ENCODE results near the gene KNCN.
A peak's percentile ranks its signal among the peaks of the same experiment; 100 is the strongest.

KNCN gene

DNA sequence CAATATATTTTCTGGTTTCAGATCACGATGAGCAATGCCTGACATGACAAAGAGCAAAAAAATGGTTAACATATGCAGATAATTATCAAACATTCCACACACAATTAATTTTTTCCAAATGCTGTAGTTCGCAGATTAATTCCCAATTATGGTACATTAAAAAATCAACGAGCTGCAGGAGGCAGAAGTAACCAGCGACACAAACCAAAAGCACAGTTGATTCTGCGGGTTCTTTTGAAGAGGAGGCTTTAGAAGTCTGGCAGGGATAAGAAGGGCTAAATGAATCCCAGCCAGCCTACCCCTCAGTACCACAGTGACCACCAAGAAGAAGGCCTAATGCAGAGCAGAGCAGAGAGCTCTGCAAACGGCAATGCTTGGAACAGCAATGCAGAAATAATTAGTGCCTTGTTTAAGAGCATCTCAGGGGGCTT, 17.0 kb upstream of the KNCN start:
- DNase-seq = no peak

DNA sequence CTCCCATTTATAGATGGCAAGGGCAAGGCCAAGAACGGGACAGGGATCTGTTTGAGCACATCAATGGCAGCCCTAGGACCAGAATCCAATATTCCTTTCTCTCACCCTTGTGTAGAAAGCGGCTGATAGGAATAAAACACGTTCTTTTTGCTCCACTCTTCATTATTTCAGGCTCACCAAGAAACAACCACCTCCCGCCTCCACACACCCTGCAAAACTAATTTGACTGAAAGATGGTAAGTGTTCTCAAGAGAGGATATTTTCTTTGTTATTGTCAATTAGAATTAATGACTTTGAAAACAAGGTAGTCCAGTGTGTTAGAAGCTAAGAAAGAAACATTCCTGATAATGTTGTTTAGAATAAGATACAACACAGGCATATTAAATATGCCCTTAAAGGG, 11.9 kb upstream of the KNCN start:
- no peak for DNase-seq

DNA sequence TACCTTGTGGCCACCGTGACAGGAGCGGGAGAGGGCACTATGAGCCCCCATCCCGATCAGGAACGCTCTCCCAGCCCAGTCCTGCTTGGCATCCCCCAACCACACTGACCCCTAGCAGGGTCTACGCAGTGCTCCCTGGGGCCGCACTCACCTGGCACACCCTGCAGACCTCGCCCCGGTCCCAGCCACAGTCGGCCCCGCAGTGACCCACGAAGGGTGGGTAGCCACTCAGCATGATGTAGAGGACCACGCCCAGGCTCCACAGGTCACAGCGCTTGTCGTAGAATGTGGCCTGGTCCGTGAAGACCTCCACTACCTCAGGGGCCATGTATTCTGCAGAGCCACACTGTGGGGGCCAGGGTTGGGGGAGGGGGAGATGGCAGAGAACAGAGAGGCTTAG, 11.1 kb upstream of the KNCN start:
- no peak for DNase-seq

DNA sequence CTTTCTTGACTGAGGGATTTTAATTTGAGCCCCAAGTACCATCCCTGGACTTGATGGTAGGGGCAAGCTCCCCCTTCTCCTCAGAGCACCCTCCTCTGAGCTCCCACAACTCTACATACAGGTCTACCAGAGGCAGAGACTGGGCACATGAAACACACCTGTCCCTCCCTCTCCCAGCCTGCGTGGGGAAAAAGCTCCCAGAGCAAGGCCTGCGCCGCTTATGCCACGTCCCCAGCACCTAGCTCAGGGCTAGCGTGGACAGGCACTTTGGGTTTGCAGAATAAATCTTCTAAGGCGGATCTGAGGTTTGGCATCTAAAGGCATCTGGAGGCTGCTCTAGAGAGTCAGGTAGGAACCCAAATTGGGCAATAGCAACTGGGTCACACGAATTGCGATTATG, 7.5 kb upstream of the KNCN start:
- no peak for DNase-seq

DNA sequence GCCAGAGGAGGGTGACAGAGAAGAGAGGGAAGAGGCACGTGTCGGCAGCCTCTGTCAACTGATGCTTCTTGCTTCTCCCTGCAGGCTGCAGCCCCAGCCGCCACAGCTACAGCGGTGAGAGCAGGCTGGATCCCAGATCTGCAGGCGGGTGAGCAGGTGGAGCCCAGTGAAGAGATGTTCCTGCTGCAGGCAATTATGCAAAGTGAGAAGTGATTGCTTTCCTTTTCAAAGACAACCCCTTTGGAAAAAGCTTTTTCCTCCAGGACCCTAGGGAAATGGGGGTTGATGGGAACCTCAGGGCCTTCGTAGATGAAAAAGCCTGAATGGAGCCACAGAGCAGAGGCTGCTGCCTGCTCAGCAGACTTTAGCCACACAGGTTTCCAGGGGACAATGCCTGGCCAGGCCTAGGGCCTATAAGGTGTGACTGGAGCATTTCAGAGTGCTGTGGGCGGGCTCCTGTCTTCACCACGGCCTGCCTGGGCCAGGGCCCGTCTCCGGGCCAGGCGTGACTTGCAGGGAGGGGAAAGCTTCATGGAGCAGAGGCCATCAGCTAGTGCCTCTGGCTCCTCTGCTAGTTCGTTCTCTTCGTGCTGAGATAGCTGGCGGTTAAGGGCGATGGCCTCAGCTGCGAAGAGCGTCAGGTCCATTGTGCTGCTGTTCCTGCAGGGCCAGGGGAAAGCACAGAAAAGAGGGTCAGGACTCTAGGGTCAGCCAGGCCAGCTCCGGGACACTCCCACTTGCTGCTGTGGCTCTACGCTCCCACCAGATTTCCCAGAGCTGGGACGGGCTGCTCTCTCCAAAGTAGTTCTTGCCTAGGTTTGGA, 6.9 kb upstream of the KNCN start:
- no peak for DNase-seq

DNA sequence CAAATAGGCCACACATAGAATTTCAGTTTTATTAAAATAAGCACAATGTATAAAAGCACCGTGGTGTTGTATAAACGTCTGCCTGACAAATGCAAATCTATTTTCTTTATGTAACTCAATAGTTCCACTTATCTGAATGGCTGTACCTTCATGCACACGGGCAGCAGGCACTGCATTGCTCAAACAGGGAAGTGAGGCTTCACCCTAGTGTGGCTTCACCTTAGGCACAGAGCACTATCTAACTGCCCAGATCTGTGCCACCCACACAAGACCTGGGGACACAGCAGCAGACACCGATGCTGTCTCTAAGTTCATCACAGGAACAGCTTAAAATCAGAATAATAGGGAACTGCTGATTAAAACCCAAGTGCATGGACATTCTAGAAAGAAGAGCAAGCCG, 6.0 kb upstream of the KNCN start:
- no peak for DNase-seq

DNA sequence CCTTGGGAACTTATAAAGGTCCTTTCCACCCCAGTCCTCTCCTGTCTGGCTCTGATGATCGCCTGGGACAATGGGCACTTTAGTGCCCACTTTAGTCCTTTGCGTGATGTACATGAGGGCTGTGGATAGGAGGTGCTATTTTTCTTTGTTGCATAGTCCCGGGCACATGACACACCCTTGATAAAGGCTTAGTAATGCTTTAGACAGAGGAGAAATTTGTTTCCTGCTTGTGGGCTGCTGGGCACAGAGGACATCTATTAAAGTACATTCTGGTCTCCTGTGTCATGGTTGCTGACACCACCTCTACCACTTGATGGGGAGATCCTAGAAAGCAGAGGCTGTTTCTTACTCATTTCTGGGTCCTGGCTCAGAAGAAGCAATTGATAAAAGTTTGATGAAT, 5.4 kb upstream of the KNCN start:
- DNase-seq = no peak

DNA sequence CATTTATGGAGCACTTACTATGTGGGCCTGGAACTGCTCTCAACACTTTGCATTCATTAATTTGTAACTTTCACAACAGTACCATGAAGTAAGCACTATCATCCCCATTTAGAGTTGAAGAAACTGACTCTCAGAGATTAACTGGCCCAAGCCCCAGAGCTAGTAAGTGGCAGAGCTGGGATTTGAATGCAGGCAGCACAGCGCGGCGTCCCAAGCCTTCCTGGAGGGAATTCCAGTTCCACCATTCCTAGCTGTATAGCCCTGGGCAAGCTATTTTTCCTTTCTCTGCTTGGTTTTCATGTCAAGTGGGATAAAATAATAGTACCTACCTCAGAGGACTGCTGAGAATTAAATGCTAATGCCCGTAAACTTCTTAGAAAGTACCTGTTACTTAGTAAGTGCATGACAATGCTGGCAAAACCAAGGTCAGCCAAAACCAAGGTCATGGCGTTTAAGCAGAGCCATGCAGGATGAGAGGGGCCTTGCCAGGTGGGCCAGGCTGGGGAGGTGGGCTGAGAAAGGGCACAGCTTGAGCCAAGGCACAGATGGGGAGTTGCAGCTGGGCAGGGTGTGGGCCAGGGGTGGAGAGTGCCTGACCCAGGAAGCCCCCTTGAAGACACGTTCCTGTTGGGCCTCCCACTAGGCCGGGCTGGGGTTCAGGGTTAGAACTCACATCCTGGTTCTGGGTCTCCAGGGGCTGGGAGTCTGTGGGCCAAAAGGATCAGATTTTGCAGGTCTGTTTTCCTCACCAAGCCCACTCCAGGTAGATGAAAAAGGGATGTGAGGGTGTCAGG, 4.6 kb upstream of the KNCN start:
- no peak for DNase-seq

DNA sequence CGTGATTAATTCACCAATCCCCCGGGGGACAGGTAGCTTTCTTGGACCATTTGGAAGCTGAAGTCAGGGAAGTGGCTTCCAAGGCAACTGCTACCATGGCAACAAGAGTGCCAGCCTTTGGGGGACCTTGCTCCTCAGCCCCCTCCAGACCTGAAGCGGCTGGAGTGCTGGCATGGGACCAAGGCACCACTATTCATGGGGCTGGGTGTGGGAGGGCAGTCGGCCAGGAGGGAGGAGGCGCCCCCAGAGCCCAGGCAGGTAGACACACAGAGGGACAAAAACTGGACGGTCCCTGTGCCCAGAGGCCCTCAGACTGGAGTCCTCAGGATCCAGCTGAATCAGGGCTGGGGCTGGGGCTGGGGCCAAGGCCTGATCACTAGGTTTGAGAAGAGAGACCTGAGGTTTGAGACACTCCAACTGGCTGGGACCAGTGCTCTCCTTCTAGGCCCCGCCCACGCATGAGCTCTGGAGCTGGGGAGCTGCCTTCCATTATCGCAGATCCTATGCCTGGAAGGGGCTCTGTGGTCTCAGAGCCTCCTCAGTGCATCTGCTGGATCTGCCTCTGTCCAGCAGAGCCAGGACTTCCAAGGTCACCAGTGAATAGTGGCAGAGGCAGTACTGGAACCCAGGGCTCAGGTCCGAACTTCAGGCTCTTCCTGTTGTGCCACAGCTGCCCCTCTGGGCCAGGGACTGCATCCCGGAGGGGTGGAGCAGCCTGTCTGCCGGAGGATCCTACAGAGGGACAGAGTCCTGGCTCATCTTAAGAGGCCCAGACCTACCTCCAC, 3.3 kb upstream of the KNCN start:
- no peak for DNase-seq

DNA sequence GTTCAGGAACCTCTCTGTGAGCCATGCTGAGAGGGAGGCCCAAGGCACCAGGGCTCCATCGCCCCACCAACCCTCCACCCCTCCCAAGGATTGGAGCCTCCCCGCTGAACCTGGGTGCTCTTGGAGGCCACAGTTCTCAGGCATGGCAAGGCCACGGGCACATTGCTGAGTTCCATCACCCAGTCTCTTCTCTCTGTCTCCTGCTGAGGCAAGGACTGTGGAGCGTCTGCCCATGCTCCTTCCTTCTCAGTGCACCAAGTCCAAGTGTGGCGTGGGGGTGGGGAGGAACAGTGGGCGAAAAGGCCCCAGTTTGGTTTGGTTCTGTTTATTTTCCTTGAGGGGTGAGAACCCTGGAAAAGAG, 2.8 kb upstream of the KNCN start:
- DNase-seq = no peak

DNA sequence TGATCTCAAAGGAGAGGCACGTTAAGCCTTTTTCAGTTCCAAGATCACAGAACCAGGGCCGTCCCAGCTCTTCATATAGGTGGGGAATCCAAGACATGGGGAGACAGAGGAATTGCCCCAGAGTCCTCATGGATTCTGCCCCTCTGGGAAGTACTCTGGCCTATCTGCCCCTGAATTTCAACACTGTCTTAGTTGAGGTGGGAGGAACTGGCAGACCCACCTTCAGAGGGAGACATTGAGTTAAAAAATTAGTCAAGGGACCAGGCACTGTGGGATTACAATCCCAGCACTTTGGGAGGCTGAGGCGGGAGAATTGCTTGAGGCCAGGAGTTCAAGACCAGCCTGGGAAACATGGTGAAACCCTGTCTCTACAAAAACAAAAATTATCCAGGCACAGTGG, 2.1 kb upstream of the KNCN start:
- no peak for DNase-seq

DNA sequence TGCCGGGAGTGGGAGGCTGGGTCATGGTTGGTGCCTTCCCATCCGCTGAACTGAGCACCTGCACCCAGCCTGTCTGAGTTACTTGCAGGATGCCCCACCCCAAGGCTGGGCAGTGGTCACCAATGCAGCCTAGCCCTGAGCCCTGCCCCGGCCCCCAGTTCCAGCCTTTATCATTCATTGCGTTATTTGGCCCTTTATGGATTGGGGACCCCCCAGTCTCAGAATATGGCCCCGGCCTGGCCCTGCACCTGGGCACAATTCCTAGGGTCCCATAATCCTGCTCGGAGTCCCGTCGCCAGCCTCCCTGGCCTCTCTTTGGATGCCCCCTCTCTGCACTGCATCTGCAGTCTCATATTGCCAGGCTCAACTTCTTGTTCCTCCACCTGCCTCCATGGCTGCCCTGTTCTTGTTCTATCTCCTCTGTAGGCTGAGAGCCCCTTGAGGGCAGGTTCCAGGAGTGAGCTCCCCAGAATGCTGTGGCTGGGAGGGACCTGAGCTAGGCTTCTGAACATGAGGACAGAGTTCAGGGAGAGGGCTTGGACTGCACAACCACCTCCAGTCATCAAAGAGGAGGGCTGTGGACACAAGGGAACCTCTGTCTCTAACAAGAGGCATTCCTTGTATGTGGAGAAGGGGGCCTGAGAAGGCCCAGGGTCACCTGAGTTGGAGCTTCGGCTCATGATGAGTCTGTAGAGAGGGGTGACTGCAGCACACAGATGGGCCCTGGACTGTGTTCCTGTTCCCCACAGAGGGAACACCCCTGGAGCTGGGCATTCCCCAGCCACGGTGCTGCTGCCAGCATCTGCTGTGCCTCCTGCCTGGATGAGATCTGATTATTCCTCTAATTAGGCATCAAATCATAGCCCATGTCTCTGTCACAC, 1.1 kb upstream of the KNCN start:
- no peak for DNase-seq

DNA sequence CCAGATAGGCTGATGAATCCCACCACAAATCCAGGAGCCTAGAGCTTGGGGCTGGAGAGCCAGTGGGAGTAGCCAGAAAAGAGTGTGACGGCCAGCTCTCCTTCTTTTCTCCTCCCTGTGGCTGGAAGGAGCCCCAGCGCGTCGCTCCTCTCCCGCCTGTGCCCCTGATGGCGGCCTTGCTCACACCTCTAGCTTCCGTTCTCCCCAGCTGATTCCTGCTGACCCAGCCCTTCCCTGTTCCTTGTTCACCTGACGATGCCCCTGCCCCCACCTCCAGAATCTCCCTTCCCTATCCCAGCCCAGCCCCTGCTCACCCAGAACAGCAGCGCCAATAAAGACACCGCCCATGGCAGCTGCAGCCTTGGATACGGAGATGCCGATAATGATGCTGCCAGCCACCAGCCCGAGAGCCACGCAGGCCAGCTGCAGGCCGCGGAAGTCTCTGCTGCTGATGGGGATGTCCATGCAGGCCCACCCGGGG, 656 bp downstream of the KNCN start:
- DNase-seq = no peak

DNA sequence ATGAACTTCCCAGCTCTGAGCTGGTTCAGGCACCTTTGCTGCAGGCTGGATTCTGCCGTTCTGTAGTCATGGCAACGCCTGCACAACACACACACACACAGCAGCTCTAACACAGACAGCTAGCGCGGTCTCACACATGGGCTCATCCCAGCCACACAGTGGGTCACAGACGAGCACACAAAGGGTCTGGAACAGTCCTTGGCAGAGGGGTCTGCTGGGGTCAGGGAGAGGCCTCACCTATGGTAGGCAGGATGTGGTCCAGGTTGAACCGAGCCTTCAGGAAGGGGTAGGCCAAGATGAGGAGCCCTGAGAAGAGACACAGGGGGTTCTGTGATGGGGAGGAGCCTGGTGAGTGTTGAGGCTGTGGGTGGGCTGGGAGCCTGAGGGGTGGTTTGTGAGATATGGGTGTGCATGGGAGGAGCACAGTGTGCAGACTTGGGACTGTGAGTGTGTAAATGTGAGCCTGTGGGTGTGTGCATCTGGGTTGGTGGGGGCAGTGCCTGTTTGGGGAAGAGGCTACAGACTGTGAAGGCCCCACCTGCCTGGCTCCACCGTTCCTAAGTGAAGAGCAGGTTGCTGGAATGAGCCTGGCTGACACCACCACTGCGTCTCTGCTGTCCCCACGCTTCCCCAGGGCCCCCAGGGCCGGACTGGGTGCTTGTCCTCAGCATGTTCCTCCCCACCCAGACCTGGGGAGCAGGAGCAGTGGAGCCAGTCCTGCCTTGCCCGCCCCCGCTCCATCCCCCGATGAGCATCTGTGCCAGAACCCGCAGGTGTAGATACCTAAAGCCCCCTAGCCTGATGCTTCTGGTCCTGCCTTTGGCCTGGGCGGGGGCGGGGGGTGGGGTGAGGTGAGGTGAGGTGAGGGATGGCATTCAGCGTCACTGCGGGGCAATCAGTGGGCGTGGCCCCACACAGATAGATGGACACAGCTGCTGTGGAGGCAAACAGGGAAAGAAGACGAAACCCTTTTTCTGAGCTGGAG, 1.5 kb downstream of the KNCN start:
- DNase-seq = peak in 1 of 2 donors; percentile 21

DNA sequence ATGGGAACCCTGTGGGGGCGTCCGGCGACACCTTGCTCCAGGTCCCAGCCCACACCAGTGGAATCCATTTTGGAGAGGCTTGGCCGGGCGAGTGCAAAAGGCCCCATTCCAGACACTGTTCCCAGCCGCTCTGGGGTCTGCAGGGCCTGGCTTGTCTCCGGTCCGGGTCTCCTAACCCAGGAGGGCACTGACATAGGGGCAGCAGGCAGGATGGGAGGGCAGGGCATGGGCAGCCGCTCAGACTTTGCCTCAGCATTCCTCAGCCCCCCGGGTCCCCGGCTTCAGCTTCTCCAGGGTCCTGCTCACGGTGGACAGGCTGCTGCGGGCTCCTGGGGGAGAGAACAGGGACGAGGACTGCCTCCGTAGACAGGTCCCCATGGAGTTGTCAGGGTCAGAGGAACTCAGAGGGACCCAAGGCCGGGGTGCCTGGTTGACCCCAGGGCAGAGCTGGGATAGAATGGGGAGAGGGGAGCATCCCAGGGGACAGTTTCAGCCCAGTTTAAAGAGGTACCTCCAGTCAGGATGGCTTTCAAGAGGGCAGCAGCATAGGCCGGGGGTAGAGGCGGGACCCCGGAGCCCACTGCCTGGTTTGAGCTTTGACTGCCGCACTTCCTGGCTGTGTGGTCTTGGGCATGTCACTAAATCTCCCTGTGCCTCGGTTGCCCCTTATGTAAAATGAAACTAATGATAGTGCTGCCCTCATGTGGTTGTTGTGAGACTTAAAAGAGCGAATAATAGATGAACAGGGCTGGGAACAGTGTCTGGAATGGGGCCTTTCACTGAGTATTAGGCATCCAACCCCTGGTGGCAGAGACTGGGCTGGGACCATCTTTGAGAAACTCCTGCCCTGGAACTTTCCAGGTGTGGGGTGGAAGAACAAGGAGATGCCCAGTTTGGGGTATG, 3.7 kb downstream of the KNCN start:
- peak in 1 of 2 donors; percentile 21 for DNase-seq

DNA sequence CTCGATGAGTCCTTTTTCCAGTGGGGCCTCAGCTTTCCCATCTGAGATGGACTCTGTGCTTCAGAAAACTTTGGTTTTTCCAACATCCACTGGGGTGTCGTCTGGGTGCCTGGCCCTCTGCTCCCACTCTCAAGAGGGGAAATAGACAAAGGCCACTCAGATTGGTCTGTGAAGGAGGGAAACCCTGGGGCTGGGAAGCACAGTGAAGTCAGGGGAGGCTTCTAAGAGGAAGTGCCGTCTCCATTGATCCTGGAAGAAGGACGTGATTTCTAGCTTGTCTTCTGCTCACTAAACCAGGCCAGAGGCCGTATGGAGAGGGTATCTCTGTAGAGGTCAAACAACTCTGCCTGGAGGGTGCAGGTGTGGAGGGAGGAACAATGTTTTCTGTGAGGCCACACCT, 5.2 kb downstream of the KNCN start:
- no peak for DNase-seq

DNA sequence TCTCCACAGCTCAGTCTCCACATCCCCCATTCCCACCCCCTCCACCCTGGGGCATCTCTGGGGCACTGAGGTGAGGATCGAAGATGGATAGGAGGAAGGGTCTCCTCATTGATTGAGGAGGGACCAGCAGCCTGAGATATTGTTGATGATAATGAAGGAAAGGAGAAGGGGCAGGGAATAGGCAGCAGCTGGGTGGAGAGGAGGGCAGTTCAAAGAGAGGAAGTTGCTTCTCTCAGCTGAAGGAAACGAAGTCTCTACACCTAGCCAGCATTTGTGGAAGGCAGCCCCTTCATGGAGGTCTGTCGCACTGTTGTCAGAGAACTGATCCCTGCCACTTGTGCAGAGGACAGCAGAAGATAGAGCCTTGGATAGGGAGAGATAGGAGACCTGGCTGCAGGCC, 5.7 kb downstream of the KNCN start:
- no peak for DNase-seq

DNA sequence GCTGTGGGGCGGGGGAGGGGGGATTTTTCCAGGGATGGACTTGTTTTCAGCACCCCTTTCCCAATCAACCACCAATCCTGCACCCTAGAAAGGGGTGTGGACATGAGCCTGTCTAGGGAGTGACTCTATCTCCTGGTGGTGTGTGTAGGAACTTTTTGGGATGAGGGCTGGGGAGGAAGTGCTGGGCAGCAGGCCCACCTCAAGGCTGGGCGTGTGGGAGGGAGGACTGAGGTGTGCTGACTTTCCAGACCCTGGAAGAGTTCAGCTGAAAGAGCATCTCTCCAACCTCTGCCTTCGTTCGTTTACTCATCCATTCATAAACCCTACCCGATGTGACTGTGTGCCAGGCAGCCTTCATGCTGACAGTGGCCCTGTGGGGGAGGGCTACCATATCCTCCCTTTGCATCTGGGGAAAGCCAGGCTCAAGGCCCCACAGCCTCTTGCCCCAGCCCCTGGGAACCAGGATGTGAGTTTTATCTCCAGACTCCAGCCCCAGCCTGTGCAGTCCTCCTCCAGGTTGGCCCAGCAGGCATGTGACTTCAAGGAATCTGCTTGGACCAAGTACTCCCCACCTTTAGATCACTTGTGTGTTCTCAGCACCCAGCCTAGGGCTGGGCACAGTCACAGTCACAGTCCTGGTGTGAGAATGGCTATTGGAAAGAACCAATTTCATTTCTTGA, 6.7 kb downstream of the KNCN start:
- no peak for DNase-seq

DNA sequence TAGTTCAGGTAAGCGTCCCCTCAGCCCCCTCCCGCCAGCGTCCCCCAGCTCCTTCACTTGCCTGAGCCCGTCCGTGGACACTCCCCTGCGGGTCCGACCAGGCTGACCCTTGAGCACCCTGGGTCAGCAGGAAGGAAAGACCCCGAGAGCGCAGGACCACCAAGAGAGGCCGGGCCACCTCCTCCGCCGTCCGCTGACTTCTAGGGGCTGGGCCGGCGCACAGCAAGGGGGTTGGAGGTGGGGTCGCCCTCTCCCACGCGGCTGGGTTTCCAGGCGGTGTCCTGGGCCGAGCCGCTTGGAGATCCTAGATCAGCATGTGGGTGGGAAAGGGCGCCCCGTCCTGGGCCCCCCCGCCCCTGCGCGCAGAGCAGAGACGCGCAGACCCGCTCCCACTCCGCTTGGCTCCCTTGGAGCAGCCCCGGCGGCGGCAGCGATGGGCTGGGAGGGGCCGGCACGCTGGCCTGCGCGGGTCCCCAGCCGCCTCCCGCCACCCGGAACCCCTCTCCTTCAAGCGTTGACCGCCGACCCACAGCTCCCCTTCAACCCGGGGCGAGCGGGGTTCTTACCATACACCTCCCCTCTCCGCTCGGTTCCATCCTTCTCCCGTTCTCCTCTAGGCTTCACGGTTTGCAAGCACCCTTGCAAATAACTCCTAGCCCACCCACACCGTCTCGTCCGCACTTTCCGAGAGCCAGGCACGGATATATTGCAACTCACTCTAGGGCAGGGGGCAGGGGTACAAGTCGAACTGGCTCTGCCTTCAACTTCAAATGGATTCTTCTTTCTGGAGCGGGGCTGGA, 7.5 kb downstream of the KNCN start:
- no peak for DNase-seq

All from activated CD4-positive, alpha-beta T cell treated with anti-CD3 and anti-CD28 coated beads for 4 hours (primary cell).